ENCODE measurements around the gene PDLIM7.
"Not testable (repeated sequence)": the region's sequence is repeated elsewhere in the genome, so short reads cannot be mapped to it uniquely, and the experiment has no call there.

PDLIM7 gene, protein sequence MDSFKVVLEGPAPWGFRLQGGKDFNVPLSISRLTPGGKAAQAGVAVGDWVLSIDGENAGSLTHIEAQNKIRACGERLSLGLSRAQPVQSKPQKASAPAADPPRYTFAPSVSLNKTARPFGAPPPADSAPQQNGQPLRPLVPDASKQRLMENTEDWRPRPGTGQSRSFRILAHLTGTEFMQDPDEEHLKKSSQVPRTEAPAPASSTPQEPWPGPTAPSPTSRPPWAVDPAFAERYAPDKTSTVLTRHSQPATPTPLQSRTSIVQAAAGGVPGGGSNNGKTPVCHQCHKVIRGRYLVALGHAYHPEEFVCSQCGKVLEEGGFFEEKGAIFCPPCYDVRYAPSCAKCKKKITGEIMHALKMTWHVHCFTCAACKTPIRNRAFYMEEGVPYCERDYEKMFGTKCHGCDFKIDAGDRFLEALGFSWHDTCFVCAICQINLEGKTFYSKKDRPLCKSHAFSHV

DNA sequence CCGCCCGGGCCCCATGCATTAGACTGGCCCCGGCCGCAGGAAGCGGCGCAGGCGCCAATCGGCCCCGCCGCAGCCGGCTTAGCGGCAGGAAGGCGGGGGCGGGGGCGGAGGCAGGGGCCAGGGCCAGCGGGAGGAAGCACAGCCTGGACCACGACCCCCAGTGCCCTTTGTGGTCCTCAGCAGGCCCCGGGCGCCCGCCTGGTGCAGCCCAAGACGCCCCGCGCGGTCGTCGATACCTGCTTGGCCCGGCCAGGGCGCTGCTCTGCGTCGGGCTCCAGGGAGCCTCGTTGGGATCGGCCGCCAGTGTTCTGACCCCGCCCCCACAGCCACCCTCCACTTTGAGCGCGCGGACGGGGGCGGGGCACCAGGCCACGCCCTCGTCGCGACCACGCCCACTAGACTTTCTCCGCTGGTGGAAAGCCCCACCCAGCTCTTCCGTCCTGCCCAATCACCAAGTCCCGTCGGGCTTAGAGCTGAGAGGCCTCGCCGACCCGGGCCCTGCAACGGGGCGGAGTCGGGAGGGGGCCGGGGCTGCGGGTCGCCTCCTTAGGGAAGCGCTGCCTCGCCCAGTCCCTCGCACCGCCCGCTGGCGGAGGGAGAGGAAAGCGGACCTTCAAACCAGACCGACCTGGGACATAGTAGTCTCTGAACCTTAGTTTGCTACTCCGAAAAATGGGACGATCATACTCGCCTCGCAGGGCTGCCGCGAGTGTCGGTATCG is at the start of gene PDLIM7:
Gene PDLIM7 (minus strand): TSS at position 313 of the 721 bp plus-strand sequence. CDS start 1,092 bp downstream, outside the sequence.
- DNase-seq = peak; percentile 97

DNA sequence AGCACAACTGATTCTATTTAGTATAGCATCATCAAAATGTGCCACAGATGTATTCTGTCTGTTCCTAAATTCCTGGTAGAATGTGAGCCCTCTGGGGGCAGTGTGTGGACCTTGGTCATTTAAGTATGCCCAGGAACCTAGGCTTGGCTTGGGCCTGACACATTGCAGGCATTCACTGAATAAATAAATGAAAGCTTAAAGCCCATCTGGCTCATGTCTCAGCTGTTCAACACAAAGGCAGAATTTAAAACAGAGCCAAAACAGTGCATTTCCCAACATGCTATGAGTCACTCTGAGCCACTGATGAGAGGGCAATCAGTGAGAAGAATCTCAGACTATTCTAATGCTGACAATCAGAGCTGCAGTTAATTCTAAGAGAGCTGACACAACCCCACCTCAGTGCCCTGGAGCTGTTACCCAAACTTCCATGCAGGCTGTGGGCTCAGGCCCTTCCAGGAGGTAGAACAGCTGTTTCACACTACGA is 48.9 kb upstream of the PDLIM7 start:
- DNase-seq = no peak

- DNase-seq = no peak
These were observed 48.3 kb upstream of the PDLIM7 start for GRCh38 chr5:177545487-177546257.

- DNase-seq = no peak
These were observed 45.5 kb upstream of the PDLIM7 start for GRCh38 chr5:177542816-177543465.

GRCh38 chr5:177540438-177540837 is 43.0 kb upstream of the PDLIM7 start:
- no peak for DNase-seq

DNA sequence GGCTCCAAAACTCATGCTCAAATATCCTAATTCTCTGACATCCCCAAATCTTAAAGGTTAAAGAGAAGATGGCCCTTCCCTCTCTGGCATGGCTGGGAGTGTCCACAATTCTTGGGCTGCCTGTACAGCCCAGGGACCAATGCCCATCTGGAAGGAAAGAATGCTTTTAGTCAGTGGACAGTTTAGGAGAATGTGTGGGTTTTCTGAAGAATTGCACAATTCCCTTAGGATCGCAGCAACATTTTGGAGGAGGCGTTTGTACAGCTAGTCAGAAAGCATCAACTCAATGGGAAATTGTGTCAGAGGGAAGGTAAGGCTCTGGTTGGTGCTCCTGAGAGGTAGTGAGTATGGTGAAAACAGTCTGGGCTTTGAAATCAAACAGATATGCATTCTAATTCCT is 42.0 kb upstream of the PDLIM7 start:
- DNase-seq = no peak

DNA sequence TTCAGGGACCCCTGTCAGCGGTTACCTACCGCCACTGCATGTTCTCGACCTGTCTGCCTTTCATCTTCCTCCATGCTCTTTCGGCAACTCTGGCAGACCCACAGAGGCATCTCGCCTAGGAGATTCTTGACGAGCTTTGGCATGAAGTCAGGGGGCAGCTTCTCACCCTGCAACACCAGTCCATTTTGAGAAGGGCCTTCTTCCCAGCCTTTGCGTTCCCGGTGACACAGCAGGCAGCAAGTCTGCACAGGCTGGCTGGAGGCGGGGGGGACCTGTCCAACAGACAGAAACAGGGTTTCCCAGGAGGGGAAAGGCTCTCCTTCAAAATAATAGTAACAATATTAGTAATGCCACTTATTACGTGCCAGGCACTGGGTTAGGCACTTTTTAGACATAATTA is 41.5 kb upstream of the PDLIM7 start:
- DNase-seq = no peak

- DNase-seq = no peak
These were observed 40.3 kb upstream of the PDLIM7 start for GRCh38 chr5:177537389-177538361.

- no peak for DNase-seq
These were observed 39.0 kb upstream of the PDLIM7 start for GRCh38 chr5:177536386-177536785.

GRCh38 chr5:177535125-177535524 is 37.7 kb upstream of the PDLIM7 start:
- DNase-seq = no peak

GRCh38 chr5:177534433-177534832 is 37.0 kb upstream of the PDLIM7 start:
- not testable (repeated sequence) for DNase-seq

DNA sequence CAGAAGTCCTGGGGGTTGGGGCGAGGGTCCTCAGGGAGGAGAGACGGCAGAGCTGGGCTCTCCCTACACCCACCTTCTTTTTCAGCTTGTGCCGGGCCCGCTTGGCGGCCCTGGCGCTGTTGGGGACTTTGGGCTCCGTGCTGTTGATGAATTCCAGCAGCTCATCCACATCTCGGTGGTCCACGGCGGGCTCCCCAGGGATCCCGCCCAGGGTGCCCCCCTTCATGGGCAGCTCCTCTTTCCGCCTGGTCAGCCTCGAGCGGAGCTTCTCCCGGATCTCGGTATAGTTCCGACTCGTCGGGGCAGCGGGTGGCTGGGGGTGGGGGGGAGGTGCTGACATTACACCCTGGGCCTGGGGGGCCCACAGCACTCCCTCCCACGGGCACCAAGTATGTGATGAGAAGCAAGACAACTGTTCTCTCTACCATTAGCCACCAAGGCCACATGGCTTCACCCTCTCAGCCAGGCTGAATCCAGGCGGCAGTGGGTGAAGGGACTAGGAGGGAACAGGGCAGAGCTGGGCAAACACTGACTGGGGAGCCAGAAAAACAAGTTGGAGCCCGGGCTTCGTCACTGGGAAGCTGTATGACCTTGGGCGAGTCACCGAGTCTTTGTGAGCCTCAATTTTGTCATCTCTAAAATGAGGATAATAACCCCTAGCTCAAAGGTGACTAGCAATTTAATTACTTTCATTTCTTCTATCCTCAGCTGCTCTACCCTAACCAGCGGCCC is 34.0 kb upstream of the PDLIM7 start:
- no peak for DNase-seq

DNA sequence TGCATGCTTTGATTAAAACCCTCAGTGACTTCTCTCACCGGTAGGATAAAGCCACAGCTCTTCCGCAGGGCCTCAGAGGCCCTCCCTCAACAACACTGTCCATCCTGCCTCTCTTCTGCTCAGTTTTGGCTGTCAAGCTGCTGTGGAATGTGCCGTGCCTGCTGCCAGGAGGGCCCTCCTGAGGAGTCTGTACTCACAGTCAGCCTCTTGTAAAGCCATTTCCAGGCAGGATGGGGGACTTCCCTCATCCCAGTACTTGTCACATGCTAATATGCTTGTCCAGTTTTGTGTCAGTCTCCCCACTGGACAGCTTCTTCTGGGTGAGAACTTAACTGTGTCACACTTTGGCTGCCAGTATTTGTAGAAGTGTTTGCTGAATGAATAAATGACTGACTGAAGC is 33.2 kb upstream of the PDLIM7 start:
- DNase-seq = no peak

DNA sequence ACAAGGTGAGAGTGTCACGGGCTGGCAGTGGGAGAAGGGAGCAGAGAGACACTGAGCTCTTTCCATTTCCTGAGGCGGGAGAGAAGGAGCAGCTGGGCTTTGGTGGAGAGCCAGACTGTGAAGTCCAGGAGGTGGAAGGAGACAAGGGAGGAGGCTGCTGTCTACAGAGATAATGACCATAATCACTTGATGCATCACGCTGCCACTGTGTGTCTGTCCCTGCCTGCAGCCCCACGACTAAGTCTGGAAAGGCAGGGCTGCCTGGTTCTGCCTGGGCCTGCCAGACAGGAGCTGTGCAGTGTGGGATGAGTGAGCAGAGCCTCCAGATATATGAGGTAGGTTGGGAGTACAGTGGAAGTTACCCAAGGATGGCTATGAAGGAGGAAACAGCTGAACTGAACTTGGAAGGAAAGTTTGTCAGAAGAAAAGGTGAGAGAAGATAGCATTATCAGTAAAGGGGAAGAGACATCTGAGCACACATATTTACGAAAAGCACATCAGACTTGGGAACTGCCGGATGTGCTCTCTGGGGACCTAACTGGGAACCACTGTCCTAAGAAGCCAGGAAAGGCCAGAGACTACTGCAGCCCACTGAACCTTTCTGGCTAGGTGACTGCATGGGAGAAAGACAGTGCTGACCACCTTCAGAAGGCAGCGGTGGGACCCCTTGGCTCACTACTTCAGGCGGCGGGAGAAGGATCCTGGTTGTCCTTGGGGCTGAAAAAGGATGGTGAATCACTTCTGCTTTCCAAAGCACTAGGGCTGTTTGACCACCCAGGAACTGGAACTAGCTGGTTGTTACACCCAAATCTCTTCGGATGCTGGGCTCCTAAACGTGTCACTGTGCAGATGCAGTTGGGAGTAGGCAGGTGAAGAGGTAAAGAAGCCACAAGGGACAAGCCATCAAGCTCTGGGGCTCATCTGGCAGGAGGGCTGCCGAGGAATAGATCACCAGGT is 32.1 kb upstream of the PDLIM7 start:
- DNase-seq = no peak

DNA sequence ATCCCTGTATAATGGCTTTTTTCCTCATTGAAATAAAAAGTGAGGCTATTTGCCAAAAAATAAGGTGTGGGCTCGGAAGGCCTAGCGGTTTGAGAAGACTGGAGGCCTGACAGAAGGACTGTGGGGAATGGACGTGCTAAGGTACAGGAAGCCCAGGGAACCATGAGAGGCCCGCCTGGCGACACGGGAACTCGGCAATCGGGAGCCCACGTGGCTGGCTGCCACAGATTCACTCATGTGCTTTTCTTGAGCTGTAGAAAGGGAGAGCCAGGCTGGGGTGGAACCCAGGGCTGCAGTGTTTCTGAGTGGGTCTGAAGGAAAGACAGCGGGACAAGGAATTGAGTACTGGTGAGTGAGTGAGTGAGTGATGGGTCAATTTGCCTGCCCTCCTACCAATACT is 31.2 kb upstream of the PDLIM7 start:
- DNase-seq = no peak

GRCh38 chr5:177527595-177527994 is 30.2 kb upstream of the PDLIM7 start:
- no peak for DNase-seq

DNA sequence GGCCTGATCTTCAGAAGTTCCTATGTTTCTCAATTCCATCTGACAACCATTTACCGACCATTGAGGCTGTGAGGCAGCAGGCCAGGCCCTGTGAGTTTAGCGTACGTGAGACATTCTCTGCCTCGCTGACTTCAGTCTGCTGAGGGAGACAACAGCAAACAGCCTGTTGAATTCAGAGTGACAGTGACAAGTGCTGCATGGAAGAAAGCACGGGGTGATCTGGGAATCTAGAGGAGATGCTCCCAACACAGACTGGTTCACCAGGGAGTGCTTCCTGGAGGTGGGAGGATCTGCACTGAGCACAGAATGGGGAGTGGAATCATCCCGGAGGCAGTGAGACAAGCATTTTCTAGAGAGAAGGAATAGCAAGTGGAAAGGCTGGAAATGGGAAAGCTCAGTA is 29.4 kb upstream of the PDLIM7 start:
- no peak for DNase-seq

- no peak for DNase-seq
These were observed 28.8 kb upstream of the PDLIM7 start for GRCh38 chr5:177526191-177526590.

GRCh38 chr5:177524941-177525655 is 27.7 kb upstream of the PDLIM7 start:
- DNase-seq = no peak
